H1 (cell line): ENCODE data around the gene PXDC1.

Source experiments
- EZH2 ChIP-seq: fragments of 200-600 bp; sonication (generic); IDR thresholded peaks from 2 replicates; pipeline ENCODE4 v1.7.1; 2012; ENCODE audit warnings: low read depth, mild to moderate bottlenecking, moderate library complexity, low read length, inconsistent platforms; ENCODE audit not compliant: severe bottlenecking
- JUN ChIP-seq: IDR thresholded peaks from 2 replicates; pipeline ENCODE4 v1.6.1; 2011; ENCODE audit warnings: low read depth, mild to moderate bottlenecking, improper control_type of control experiment, low read length
- NRF1 ChIP-seq: IDR thresholded peaks from 2 replicates; pipeline ENCODE4 v1.6.1; 2011; ENCODE audit warnings: mild to moderate bottlenecking, low read depth, low read length, improper control_type of control experiment
- POLR2A ChIP-seq, 2 experiments: IDR thresholded peaks; 1 replicate in 1 of 2; 2 replicates in 1 of 2; pipeline ENCODE4 v1.6.1; 2011; ENCODE audit warnings: low read depth in 2 of 2, low read length in 2 of 2, mild to moderate bottlenecking in 2 of 2; ENCODE audit errors: control extremely low read depth in 1 of 2
- SP2 ChIP-seq: IDR thresholded peaks from 2 replicates; pipeline ENCODE4 v1.6.1; 2012; ENCODE audit warnings: mild to moderate bottlenecking, low read length, inconsistent platforms
- TEAD4 ChIP-seq: IDR thresholded peaks from 2 replicates; pipeline ENCODE4 v1.6.1; 2012; ENCODE audit warnings: low read depth, low read length, inconsistent platforms, mixed read lengths
- TF ChIP-seq, protein P1 (sequence below): IDR thresholded peaks from 2 replicates; pipeline ENCODE4 v1.6.1; 2012; ENCODE audit warnings: inconsistent platforms

DNA sequence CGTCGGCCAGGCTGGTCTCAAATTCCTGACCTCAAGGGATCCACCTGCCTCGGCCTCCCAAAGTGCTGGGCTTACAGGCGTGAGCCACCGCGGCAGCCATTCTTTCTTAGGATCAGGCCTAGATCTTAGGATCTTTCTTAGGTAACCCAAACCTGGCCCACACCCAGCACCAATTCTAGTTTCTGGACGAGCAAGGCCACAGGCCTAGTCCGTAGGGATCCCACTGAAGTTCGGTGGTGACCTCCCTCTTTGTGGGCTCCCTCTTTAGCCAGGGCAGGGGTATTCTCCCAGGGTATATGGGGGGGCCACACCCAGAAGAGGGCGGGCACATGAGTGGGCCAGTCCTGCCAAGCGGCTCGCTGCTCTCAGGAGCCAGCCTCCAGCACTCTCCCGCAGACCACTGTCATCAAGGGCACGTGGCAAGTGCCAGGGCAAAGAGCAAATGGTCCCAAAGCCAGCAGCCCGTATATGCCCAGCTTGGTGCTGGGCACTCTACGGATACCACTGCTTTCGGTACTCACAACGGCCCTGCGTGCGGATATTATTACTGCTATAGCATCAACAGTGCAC is 6.5 kb downstream of the PXDC1 start:
- no peak for TF ChIP-seq EZH2
- TF ChIP-seq SP2: no peak
- no peak for TF ChIP-seq POLR2A (IDR thresholded peaks at IDR 0.05; ENCODE audit: control extremely low read depth in 1 of 2, low read depth in 2 of 2, low read length in 2 of 2)
- TF ChIP-seq TEAD4: no peak
- TF ChIP-seq JUN: no peak
- no peak for TF ChIP-seq NRF1
- TF ChIP-seq, protein P1, sequence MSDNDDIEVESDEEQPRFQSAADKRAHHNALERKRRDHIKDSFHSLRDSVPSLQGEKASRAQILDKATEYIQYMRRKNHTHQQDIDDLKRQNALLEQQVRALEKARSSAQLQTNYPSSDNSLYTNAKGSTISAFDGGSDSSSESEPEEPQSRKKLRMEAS: no peak
